GDM1 (cell line): ENCODE results near the gene SMG6.
"Not testable (repeated sequence)": the region's sequence is repeated elsewhere in the genome, so short reads cannot be mapped to it uniquely, and the experiment has no call there.

Experiments
- DNase-seq: peaks from one replicate; lab custom pipeline; 2025; lab: John Stamatoyannopoulos, UW

Gene SMG6

GRCh38 chr17:2178798-2179501, 124.6 kb downstream of the SMG6 start:
- DNase-seq = no peak

- no peak for DNase-seq
These were observed 126.3 kb downstream of the SMG6 start for GRCh38 chr17:2177235-2177811.

- no peak for DNase-seq
These were observed 127.0 kb downstream of the SMG6 start for GRCh38 chr17:2176499-2177169.

- DNase-seq = no peak
These were observed 128.3 kb downstream of the SMG6 start for GRCh38 chr17:2175294-2175628.

- no peak for DNase-seq
These were observed 128.9 kb downstream of the SMG6 start for GRCh38 chr17:2174468-2175293.

- no peak for DNase-seq
These were observed 129.6 kb downstream of the SMG6 start for GRCh38 chr17:2174014-2174413.

GRCh38 chr17:2172999-2173398, 130.6 kb downstream of the SMG6 start:
- DNase-seq = no peak

GRCh38 chr17:2172077-2172851, 131.3 kb downstream of the SMG6 start:
- DNase-seq = no peak

GRCh38 chr17:2171702-2172076, 131.9 kb downstream of the SMG6 start:
- DNase-seq = no peak

GRCh38 chr17:2170023-2170422, 133.6 kb downstream of the SMG6 start:
- DNase-seq = no peak

GRCh38 chr17:2165723-2166122, 137.9 kb downstream of the SMG6 start:
- DNase-seq = not testable (repeated sequence)

GRCh38 chr17:2158396-2158780, 145.2 kb downstream of the SMG6 start:
- DNase-seq = no peak

- DNase-seq = no peak
These were observed 145.8 kb downstream of the SMG6 start for GRCh38 chr17:2157675-2158395.

GRCh38 chr17:2157081-2157480, 146.5 kb downstream of the SMG6 start:
- DNase-seq = peak; percentile 28

GRCh38 chr17:2156666-2157065, 146.9 kb downstream of the SMG6 start:
- DNase-seq = no peak

GRCh38 chr17:2155573-2155972, 148.0 kb downstream of the SMG6 start:
- DNase-seq = no peak

- no peak for DNase-seq
These were observed 152.1 kb downstream of the SMG6 start for GRCh38 chr17:2151358-2152033.

- DNase-seq = no peak
These were observed 152.8 kb downstream of the SMG6 start for GRCh38 chr17:2150806-2151205.

- DNase-seq = no peak
These were observed 153.7 kb downstream of the SMG6 start for GRCh38 chr17:2149934-2150333.

GRCh38 chr17:2146132-2146871, 157.3 kb downstream of the SMG6 start:
- no peak for DNase-seq
